ENCODE data around the gene NUP205.

The NUP205 gene

DNA sequence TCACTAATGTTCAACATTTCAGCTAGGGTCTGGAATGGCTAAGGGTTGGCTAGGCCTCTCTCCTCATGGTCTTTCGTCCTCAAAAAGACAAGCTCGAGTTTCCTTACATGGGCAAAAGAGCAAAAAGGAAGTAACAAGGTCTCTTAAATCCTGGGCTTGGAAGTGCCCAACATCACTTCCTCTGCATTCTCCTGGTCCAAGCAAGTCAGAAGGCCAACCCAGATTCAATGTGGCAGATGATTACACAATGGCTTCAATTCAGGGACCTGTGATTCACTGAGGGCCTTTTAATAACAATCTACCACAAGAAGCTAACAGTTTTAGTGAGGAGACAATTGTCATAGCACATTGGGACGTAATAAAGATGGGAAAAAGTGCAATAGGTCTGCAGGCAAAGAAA is 4.4 kb upstream of the NUP205 start:
- Histone ChIP-seq H3K36me3 (replicated peaks in 1 of 2; ENCODE audit: control insufficient read depth in 2 of 2, insufficient read depth in 2 of 2, low read length in 2 of 2) (no peaks in the 10 kb centered on the region), H3K79me1 (ENCODE audit: low read depth, low read length) (no peaks in the 10 kb centered on the region), H3K4me3 (ENCODE audit: low read length in 2 of 2) (no peak overlapping the region), H3K9me3 (replicated peaks in 1 of 2; ENCODE audit: control insufficient read depth in 2 of 2, insufficient read depth in 1 of 2, low read depth in 1 of 2, low read length in 2 of 2) (no peaks in the 10 kb centered on the region), H2BK5ac (ENCODE audit: low read length) (no peak overlapping the region), H2AK5ac (ENCODE audit: low read depth, low read length) (no peak overlapping the region), H3K14ac (ENCODE audit: low read length) (no peak overlapping the region), H3K18ac (ENCODE audit: low read length) (no peak overlapping the region), H4K8ac (ENCODE audit: low read depth, low read length) (no peak overlapping the region), H2BK15ac (ENCODE audit: low read length) (no peak overlapping the region), H3K27ac (replicated peaks; ENCODE audit: low read length) (no peak overlapping the region), H3K23ac (ENCODE audit: low read depth, low read length, poor library complexity) (no peak overlapping the region), H4K91ac (ENCODE audit: low read depth, low read length, poor library complexity) (no peak overlapping the region), H2BK120ac (ENCODE audit: low read depth, low read length) (no peak overlapping the region), H3K27me3 (ENCODE audit: control insufficient read depth in 3 of 3, insufficient read depth in 3 of 3, low read depth in 1 of 3, low read length in 3 of 3) (no peaks in the 10 kb centered on the region), H3K4me1 (ENCODE audit: control insufficient read depth in 2 of 2, insufficient read depth in 1 of 2, low read depth in 1 of 2, low read length in 2 of 2) (no peaks in the 10 kb centered on the region), H2BK12ac (ENCODE audit: low read length) (no peak overlapping the region), H2AFZ (ENCODE audit: low read length) (peak overlapping the region; percentile 9), H3K4me2 (ENCODE audit: insufficient read depth, low read length, poor library complexity, severe bottlenecking) (no peak overlapping the region), H3K9ac (ENCODE audit: low read depth, low read length, poor library complexity) (no peak overlapping the region), H3K4ac (ENCODE audit: low read length) (no peak overlapping the region)
- WGBS, 2 donors (ENCODE audit: extremely low coverage in 2 of 2, insufficient read length in 2 of 2, insufficient replicate concordance in 1 of 2), result no CpG with 5 or more reads among the region's 3 CpGs
- no peak for DNase-seq (ENCODE audit: low spot score)

DNA sequence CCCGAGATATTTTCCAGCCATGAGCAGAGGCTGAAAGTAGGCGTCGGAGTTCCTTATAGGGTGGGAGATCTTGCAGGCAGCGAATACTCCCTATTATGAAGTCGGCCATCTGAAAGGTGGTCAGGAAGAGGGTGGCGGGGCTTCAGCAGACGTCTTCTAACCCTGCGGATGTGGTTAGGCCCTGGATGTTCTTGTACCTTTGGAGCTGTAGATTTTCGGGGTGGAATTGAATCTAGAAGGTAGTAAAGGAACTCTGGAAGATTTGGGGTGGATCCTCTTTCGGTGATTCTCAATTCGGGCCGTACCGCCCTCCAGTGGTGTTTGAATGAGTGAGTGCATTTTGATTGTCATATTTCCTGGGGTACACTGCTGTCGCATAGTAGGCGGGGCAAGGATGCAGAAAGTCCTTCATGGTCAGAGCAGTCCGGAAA is 635 bp downstream of the NUP205 start:
- Histone ChIP-seq H2BK120ac (ENCODE audit: low read depth, low read length) (no peak overlapping the region), H2BK15ac (ENCODE audit: low read length) (no peak overlapping the region), H3K79me1 (ENCODE audit: low read depth, low read length) (peaks cover 3% of the 10 kb centered on the region), H3K14ac (ENCODE audit: low read length) (no peak overlapping the region), H3K23ac (ENCODE audit: low read depth, low read length, poor library complexity) (peak overlapping the region; percentile 45), H2BK5ac (ENCODE audit: low read length) (peak overlapping the region; percentile 57), H2BK12ac (ENCODE audit: low read length) (no peak overlapping the region), H3K27me3 (ENCODE audit: control insufficient read depth in 3 of 3, insufficient read depth in 3 of 3, low read depth in 1 of 3, low read length in 3 of 3) (no peaks in the 10 kb centered on the region), H3K27ac (replicated peaks; ENCODE audit: low read length) (peak overlapping the region; percentile 89), H4K91ac (ENCODE audit: low read depth, low read length, poor library complexity) (no peak overlapping the region), H4K8ac (ENCODE audit: low read depth, low read length) (peak overlapping the region; percentile 83), H3K4ac (ENCODE audit: low read length) (no peak overlapping the region), H3K9me3 (replicated peaks in 1 of 2; ENCODE audit: control insufficient read depth in 2 of 2, insufficient read depth in 1 of 2, low read depth in 1 of 2, low read length in 2 of 2) (peaks cover 0 to 1% of the 10 kb centered on the region in 2 donors), H3K4me2 (ENCODE audit: insufficient read depth, low read length, poor library complexity, severe bottlenecking) (peak overlapping the region; percentile 69), H3K36me3 (replicated peaks in 1 of 2; ENCODE audit: control insufficient read depth in 2 of 2, insufficient read depth in 2 of 2, low read length in 2 of 2) (peaks cover 0 to 22% of the 10 kb centered on the region in 2 donors), H3K18ac (ENCODE audit: low read length) (peak overlapping the region; percentile 95), H3K4me1 (ENCODE audit: control insufficient read depth in 2 of 2, insufficient read depth in 1 of 2, low read depth in 1 of 2, low read length in 2 of 2) (peaks cover 0 to 3% of the 10 kb centered on the region in 2 donors), H2AK5ac (ENCODE audit: low read depth, low read length) (peak overlapping the region; percentile 51), H3K4me3 (ENCODE audit: low read length in 2 of 2) (peak overlapping the region; percentile 68 to 88), H3K9ac (ENCODE audit: low read depth, low read length, poor library complexity) (peak overlapping the region; percentile 97), H2AFZ (ENCODE audit: low read length) (peak overlapping the region; percentile 89)
- WGBS, 2 donors (ENCODE audit: extremely low coverage in 2 of 2, insufficient read length in 2 of 2, insufficient replicate concordance in 1 of 2), result no CpG with 5 or more reads among the region's 16 CpGs
- DNase-seq (ENCODE audit: low spot score), result peak; percentile 56

GRCh38 chr7:135558881-135559280 is 1.2 kb downstream of the NUP205 start:
- Histone ChIP-seq H2BK120ac (ENCODE audit: low read depth, low read length) (no peak overlapping the region), H4K8ac (ENCODE audit: low read depth, low read length) (no peak overlapping the region), H3K9me3 (replicated peaks in 1 of 2; ENCODE audit: control insufficient read depth in 2 of 2, insufficient read depth in 1 of 2, low read depth in 1 of 2, low read length in 2 of 2) (peaks cover 0 to 1% of the 10 kb centered on the region in 2 donors), H2AK5ac (ENCODE audit: low read depth, low read length) (no peak overlapping the region), H4K91ac (ENCODE audit: low read depth, low read length, poor library complexity) (no peak overlapping the region), H3K36me3 (replicated peaks in 1 of 2; ENCODE audit: control insufficient read depth in 2 of 2, insufficient read depth in 2 of 2, low read length in 2 of 2) (peaks cover 0 to 27% of the 10 kb centered on the region in 2 donors), H2BK15ac (ENCODE audit: low read length) (no peak overlapping the region), H2AFZ (ENCODE audit: low read length) (no peak overlapping the region), H3K79me1 (ENCODE audit: low read depth, low read length) (peaks cover 3% of the 10 kb centered on the region), H3K18ac (ENCODE audit: low read length) (no peak overlapping the region), H3K23ac (ENCODE audit: low read depth, low read length, poor library complexity) (no peak overlapping the region), H3K4ac (ENCODE audit: low read length) (no peak overlapping the region), H2BK12ac (ENCODE audit: low read length) (no peak overlapping the region), H3K4me2 (ENCODE audit: insufficient read depth, low read length, poor library complexity, severe bottlenecking) (peak overlapping the region; percentile 69), H3K4me1 (ENCODE audit: control insufficient read depth in 2 of 2, insufficient read depth in 1 of 2, low read depth in 1 of 2, low read length in 2 of 2) (peaks cover 0 to 3% of the 10 kb centered on the region in 2 donors), H3K27me3 (ENCODE audit: control insufficient read depth in 3 of 3, insufficient read depth in 3 of 3, low read depth in 1 of 3, low read length in 3 of 3) (no peaks in the 10 kb centered on the region), H3K14ac (ENCODE audit: low read length) (no peak overlapping the region), H3K27ac (replicated peaks; ENCODE audit: low read length) (no peak overlapping the region), H3K4me3 (ENCODE audit: low read length in 2 of 2) (peak overlapping the region in 1 of 2 donors; percentile 68), H3K9ac (ENCODE audit: low read depth, low read length, poor library complexity) (no peak overlapping the region), H2BK5ac (ENCODE audit: low read length) (no peak overlapping the region)
- WGBS, 2 donors (ENCODE audit: extremely low coverage in 2 of 2, insufficient read length in 2 of 2, insufficient replicate concordance in 1 of 2), result no CpG with 5 or more reads among the region's 5 CpGs
- no peak for DNase-seq (ENCODE audit: low spot score)

DNA sequence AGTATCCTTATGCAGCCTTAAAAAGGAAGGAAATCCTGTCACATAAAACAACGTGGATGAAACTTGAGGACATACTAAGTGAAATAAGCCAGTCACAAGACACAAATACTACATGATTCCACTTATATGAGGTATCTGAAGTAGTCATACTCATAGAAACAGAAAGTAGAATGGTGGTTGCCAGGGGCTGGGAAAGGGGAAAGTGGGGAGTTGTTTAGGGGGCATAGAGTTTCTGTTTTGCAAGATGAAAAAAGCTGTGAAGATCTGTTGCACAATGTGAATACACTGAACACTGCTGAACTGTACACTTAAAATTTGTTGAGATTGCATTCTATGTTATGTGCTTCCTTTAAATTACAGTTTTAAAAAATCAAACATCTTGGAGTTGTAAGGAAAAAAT is 2.9 kb downstream of the NUP205 start:
- no peak overlapping the region for H2AK5ac ChIP-seq (ENCODE audit: low read depth, low read length)
- no peak overlapping the region for H2BK12ac ChIP-seq (ENCODE audit: low read length)
- peaks cover 0 to 3% of the 10 kb centered on the region in 2 donors for H3K4me1 ChIP-seq (ENCODE audit: control insufficient read depth in 2 of 2, insufficient read depth in 1 of 2, low read depth in 1 of 2, low read length in 2 of 2)
- no peak overlapping the region for H3K18ac ChIP-seq (ENCODE audit: low read length)
- H2BK15ac ChIP-seq (ENCODE audit: low read length), result no peak overlapping the region
- H3K36me3 ChIP-seq (replicated peaks in 1 of 2; ENCODE audit: control insufficient read depth in 2 of 2, insufficient read depth in 2 of 2, low read length in 2 of 2), result peaks cover 0 to 30% of the 10 kb centered on the region in 2 donors
- H3K4me2 ChIP-seq (ENCODE audit: insufficient read depth, low read length, poor library complexity, severe bottlenecking), result no peak overlapping the region
- no peak overlapping the region for H2AFZ ChIP-seq (ENCODE audit: low read length)
- H3K79me1 ChIP-seq (ENCODE audit: low read depth, low read length), result peaks cover 3% of the 10 kb centered on the region
- H4K8ac ChIP-seq (ENCODE audit: low read depth, low read length), result no peak overlapping the region
- no peak overlapping the region for H3K9ac ChIP-seq (ENCODE audit: low read depth, low read length, poor library complexity)
- DNase-seq (ENCODE audit: low spot score), result no peak
- H3K4ac ChIP-seq (ENCODE audit: low read length), result no peak overlapping the region
- peaks cover 0 to 1% of the 10 kb centered on the region in 2 donors for H3K9me3 ChIP-seq (replicated peaks in 1 of 2; ENCODE audit: control insufficient read depth in 2 of 2, insufficient read depth in 1 of 2, low read depth in 1 of 2, low read length in 2 of 2)
- H4K91ac ChIP-seq (ENCODE audit: low read depth, low read length, poor library complexity), result no peak overlapping the region
- H3K27me3 ChIP-seq (ENCODE audit: control insufficient read depth in 3 of 3, insufficient read depth in 3 of 3, low read depth in 1 of 3, low read length in 3 of 3), result no peaks in the 10 kb centered on the region
- no peak overlapping the region for H3K23ac ChIP-seq (ENCODE audit: low read depth, low read length, poor library complexity)
- no peak overlapping the region for H3K14ac ChIP-seq (ENCODE audit: low read length)
- no peak overlapping the region for H2BK5ac ChIP-seq (ENCODE audit: low read length)
- H3K4me3 ChIP-seq (ENCODE audit: low read length in 2 of 2), result no peak overlapping the region
- WGBS, 2 donors (ENCODE audit: extremely low coverage in 2 of 2, insufficient read length in 2 of 2, insufficient replicate concordance in 1 of 2), result no CpG with 5 or more reads among the region's 1 CpG
- H2BK120ac ChIP-seq (ENCODE audit: low read depth, low read length), result no peak overlapping the region
- H3K27ac ChIP-seq (replicated peaks; ENCODE audit: low read length), result no peak overlapping the region

All from neuronal stem cell (in vitro differentiated cells).